ENCODE results near the gene PUS10. TPM values are rescaled to one million over a fixed set of nuclear protein-coding genes. Genes with fewer than 3 reads are reported as not detected.

The PUS10 gene
- total and polyA plus RNA-seq, 2 of the 13 experiments (the other 11 are each of a cell fraction or from before 2014, with no cell fraction given): 41.4 to 44.3 TPM

GRCh38 chr2:61018318-61018755 lies 282 bp upstream of the PUS10 start (continued):
- TF ChIP-seq KDM5B (CRISPR knock-in tag; IDR thresholded peaks at IDR 0.05; ENCODE audit: borderline replicate concordance) (no peak), CC2D1A (CRISPR knock-in tag; IDR thresholded peaks at IDR 0.05) (no peak), ARNTL (CRISPR knock-in tag; IDR thresholded peaks at IDR 0.05) (no peak; the same call in 1 of the 2 replicates), KDM2A (CRISPR knock-in tag; IDR thresholded peaks at IDR 0.05; ENCODE audit: borderline replicate concordance, low read depth) (no peak), ZNF326 (CRISPR knock-in tag; IDR thresholded peaks at IDR 0.05; ENCODE audit: borderline replicate concordance) (no peak), ZNF766 (CRISPR knock-in tag; IDR thresholded peaks at IDR 0.05; ENCODE audit: borderline replicate concordance) (0 out of 2 replicates have a peak, but pooled peaks have one; percentile 10), HMG20B (CRISPR knock-in tag; conservative IDR thresholded peaks at IDR 0.05) (no peak), PITX1 (CRISPR knock-in tag; IDR thresholded peaks at IDR 0.05) (no peak), NFATC3 (CRISPR knock-in tag; IDR thresholded peaks at IDR 0.05) (no peak), BRCA1 (CRISPR knock-in tag; IDR thresholded peaks at IDR 0.05) (peak; percentile 75; the same call in 1 of the 2 replicates), ZNF451 (CRISPR knock-in tag; IDR thresholded peaks at IDR 0.05) (no peak), FOXO1 (CRISPR knock-in tag; IDR thresholded peaks at IDR 0.05) (no peak), ZNF224 (CRISPR knock-in tag; IDR thresholded peaks at IDR 0.05) (no peak), PAF1 (CRISPR knock-in tag; IDR thresholded peaks at IDR 0.05) (no peak), NFKBIZ (CRISPR knock-in tag; IDR thresholded peaks at IDR 0.05) (no peak), MED8 (CRISPR knock-in tag; IDR thresholded peaks at IDR 0.05; ENCODE audit: insufficient replicate concordance) (no peak), ZNF367 (CRISPR knock-in tag; IDR thresholded peaks at IDR 0.05; ENCODE audit: borderline replicate concordance) (peak; percentile 50; the same call in 1 of the 2 replicates), GPN1 (CRISPR knock-in tag; IDR thresholded peaks at IDR 0.05; ENCODE audit: borderline replicate concordance) (no peak), NFYC (CRISPR knock-in tag; IDR thresholded peaks at IDR 0.05) (peak; percentile 51; the same call in 1 of the 2 replicates), CTCF (CRISPR knock-in tag; IDR thresholded peaks at IDR 0.05) (no peak), ZNF615 (CRISPR knock-in tag; IDR thresholded peaks at IDR 0.05; ENCODE audit: borderline replicate concordance) (no peak), AGO2 (optimal IDR thresholded peaks at IDR 0.05; ENCODE audit: low read depth, low read length) (no peak), MYNN (CRISPR knock-in tag; IDR thresholded peaks at IDR 0.05; ENCODE audit: low read depth) (no peak), MEF2D (CRISPR knock-in tag; IDR thresholded peaks at IDR 0.05) (no peak)
- TF ChIP-seq, protein P1, sequence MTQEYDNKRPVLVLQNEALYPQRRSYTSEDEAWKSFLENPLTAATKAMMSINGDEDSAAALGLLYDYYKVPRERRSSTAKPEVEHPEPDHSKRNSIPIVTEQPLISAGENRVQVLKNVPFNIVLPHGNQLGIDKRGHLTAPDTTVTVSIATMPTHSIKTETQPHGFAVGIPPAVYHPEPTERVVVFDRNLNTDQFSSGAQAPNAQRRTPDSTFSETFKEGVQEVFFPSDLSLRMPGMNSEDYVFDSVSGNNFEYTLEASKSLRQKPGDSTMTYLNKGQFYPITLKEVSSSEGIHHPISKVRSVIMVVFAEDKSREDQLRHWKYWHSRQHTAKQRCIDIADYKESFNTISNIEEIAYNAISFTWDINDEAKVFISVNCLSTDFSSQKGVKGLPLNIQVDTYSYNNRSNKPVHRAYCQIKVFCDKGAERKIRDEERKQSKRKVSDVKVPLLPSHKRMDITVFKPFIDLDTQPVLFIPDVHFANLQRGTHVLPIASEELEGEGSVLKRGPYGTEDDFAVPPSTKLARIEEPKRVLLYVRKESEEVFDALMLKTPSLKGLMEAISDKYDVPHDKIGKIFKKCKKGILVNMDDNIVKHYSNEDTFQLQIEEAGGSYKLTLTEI (CRISPR knock-in tag; conservative IDR thresholded peaks at IDR 0.05): no peak
- TF ChIP-seq, protein P2, sequence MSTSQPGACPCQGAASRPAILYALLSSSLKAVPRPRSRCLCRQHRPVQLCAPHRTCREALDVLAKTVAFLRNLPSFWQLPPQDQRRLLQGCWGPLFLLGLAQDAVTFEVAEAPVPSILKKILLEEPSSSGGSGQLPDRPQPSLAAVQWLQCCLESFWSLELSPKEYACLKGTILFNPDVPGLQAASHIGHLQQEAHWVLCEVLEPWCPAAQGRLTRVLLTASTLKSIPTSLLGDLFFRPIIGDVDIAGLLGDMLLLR (CRISPR knock-in tag; IDR thresholded peaks at IDR 0.05): no peak
- TF ChIP-seq, protein P3, sequence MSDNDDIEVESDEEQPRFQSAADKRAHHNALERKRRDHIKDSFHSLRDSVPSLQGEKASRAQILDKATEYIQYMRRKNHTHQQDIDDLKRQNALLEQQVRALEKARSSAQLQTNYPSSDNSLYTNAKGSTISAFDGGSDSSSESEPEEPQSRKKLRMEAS (IDR thresholded peaks at IDR 0.05): peak; percentile 56; the same call in 1 of the 2 replicates
- TF ChIP-seq, protein P4, sequence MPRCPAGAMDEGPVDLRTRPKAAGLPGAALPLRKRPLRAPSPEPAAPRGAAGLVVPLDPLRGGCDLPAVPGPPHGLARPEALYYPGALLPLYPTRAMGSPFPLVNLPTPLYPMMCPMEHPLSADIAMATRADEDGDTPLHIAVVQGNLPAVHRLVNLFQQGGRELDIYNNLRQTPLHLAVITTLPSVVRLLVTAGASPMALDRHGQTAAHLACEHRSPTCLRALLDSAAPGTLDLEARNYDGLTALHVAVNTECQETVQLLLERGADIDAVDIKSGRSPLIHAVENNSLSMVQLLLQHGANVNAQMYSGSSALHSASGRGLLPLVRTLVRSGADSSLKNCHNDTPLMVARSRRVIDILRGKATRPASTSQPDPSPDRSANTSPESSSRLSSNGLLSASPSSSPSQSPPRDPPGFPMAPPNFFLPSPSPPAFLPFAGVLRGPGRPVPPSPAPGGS (CRISPR knock-in tag; IDR thresholded peaks at IDR 0.05): no peak

All from HepG2 (cell line).